ENCODE measurements around the gene DAND5. TPM values are rescaled to one million over a fixed set of nuclear protein-coding genes. Genes with fewer than 3 reads are reported as not detected.

DAND5 gene
- polyA plus RNA-seq, 3 donors, result 0.11 to 0.15 TPM; not detected in 1

- DNase-seq (ENCODE audit: low read depth in 3 of 3, low spot score in 2 of 3), result no peak
Observed at GRCh38 chr19:12990853-12991252, 21.5 kb downstream of the DAND5 start.

GRCh38 chr19:12991296-12991695 lies 21.9 kb downstream of the DAND5 start:
- no peak for DNase-seq (ENCODE audit: low read depth in 3 of 3, low spot score in 2 of 3)

- DNase-seq (ENCODE audit: low read depth in 3 of 3, low spot score in 2 of 3), result no peak
Observed at GRCh38 chr19:12992729-12993128, 23.4 kb downstream of the DAND5 start.

GRCh38 chr19:12993562-12993961 lies 24.2 kb downstream of the DAND5 start:
- no peak for DNase-seq (ENCODE audit: low read depth in 3 of 3, low spot score in 2 of 3)

GRCh38 chr19:12994701-12995595 lies 25.6 kb downstream of the DAND5 start, which contains the start of gene NFIX:
TSS of gene NFIX (plus strand) at chr19:12995475. CDS start at chr19:12995838, 363 bp downstream.
- DNase-seq (ENCODE audit: low read depth in 3 of 3, low spot score in 2 of 3), result no peak

GRCh38 chr19:12995596-12996405 lies 26.4 kb downstream of the DAND5 start:
- no peak for DNase-seq (ENCODE audit: low read depth in 3 of 3, low spot score in 2 of 3)

GRCh38 chr19:12996406-12997094 lies 27.2 kb downstream of the DAND5 start:
- DNase-seq (ENCODE audit: low read depth in 3 of 3, low spot score in 2 of 3), result no peak

- no peak for DNase-seq (ENCODE audit: low read depth in 3 of 3, low spot score in 2 of 3)
Observed at GRCh38 chr19:12997179-12997966, 28.0 kb downstream of the DAND5 start.

- no peak for DNase-seq (ENCODE audit: low read depth in 3 of 3, low spot score in 2 of 3)
Observed at GRCh38 chr19:12997967-12998940, 28.9 kb downstream of the DAND5 start.

GRCh38 chr19:13001166-13001501 lies 31.8 kb downstream of the DAND5 start:
- DNase-seq (ENCODE audit: low read depth in 3 of 3, low spot score in 2 of 3), result no peak

- no peak for DNase-seq (ENCODE audit: low read depth in 3 of 3, low spot score in 2 of 3)
Observed at GRCh38 chr19:13001502-13002165, 32.3 kb downstream of the DAND5 start.

GRCh38 chr19:13002166-13002898 lies 33.0 kb downstream of the DAND5 start:
- no peak for DNase-seq (ENCODE audit: low read depth in 3 of 3, low spot score in 2 of 3)

- no peak for DNase-seq (ENCODE audit: low read depth in 3 of 3, low spot score in 2 of 3)
Observed at GRCh38 chr19:13003081-13003480, 33.7 kb downstream of the DAND5 start.

- no peak for DNase-seq (ENCODE audit: low read depth in 3 of 3, low spot score in 2 of 3)
Observed at GRCh38 chr19:13004273-13004672, 34.9 kb downstream of the DAND5 start.

GRCh38 chr19:13005253-13005652 lies 35.9 kb downstream of the DAND5 start:
- DNase-seq (ENCODE audit: low read depth in 3 of 3, low spot score in 2 of 3), result no peak

- DNase-seq (ENCODE audit: low read depth in 3 of 3, low spot score in 2 of 3), result no peak
Observed at GRCh38 chr19:13005861-13006370, 36.5 kb downstream of the DAND5 start.

GRCh38 chr19:13006431-13007281 lies 37.3 kb downstream of the DAND5 start:
- no peak for DNase-seq (ENCODE audit: low read depth in 3 of 3, low spot score in 2 of 3)

Data from right renal cortex interstitium (tissue), 3 donors.